Measurements from ENCODE around the gene GPR18.

The GPR18 gene

GRCh38 chr13:99294198-99294597 is 36.0 kb upstream of the GPR18 start:
- DNase-seq (ENCODE audit: low read depth, low spot score), result no peak
- in situ Hi-C loops (cut with HindIII; ENCODE audit: low sequenced_read_pairs), result no loop called here
- TF ChIP-seq CTCF (IDR thresholded peaks at IDR 0.05; ENCODE audit: low read depth, low read length), result no peak
- no peak overlapping the region for H3K4me3 ChIP-seq (ENCODE audit: low read depth, low read length)

- in situ Hi-C loops (cut with HindIII; ENCODE audit: low sequenced_read_pairs), result no loop called here
- TF ChIP-seq CTCF (IDR thresholded peaks at IDR 0.05; ENCODE audit: low read depth, low read length), result no peak
- no peak for DNase-seq (ENCODE audit: low read depth, low spot score)
- no peak overlapping the region for H3K4me3 ChIP-seq (ENCODE audit: low read depth, low read length)
Observed at GRCh38 chr13:99293178-99293577, 35.0 kb upstream of the GPR18 start.

- no peak for TF ChIP-seq CTCF (IDR thresholded peaks at IDR 0.05; ENCODE audit: low read depth, low read length)
- DNase-seq (ENCODE audit: low read depth, low spot score), result no peak
- in situ Hi-C loops (cut with HindIII; ENCODE audit: low sequenced_read_pairs), result no loop called here
- H3K4me3 ChIP-seq (ENCODE audit: low read depth, low read length), result no peak overlapping the region
Observed at GRCh38 chr13:99290894-99291293, 32.7 kb upstream of the GPR18 start.

GRCh38 chr13:99289674-99290337 is 31.6 kb upstream of the GPR18 start:
- H3K4me3 ChIP-seq (ENCODE audit: low read depth, low read length), result no peak overlapping the region
- TF ChIP-seq CTCF (IDR thresholded peaks at IDR 0.05; ENCODE audit: low read depth, low read length), result no peak
- DNase-seq (ENCODE audit: low read depth, low spot score), result no peak
- in situ Hi-C loops (cut with HindIII; ENCODE audit: low sequenced_read_pairs), result no loop called here

GRCh38 chr13:99289271-99289670 is 31.1 kb upstream of the GPR18 start:
- no peak overlapping the region for H3K4me3 ChIP-seq (ENCODE audit: low read depth, low read length)
- no peak for DNase-seq (ENCODE audit: low read depth, low spot score)
- in situ Hi-C loops (cut with HindIII; ENCODE audit: low sequenced_read_pairs), result no loop called here
- no peak for TF ChIP-seq CTCF (IDR thresholded peaks at IDR 0.05; ENCODE audit: low read depth, low read length)

- in situ Hi-C loops (cut with HindIII; ENCODE audit: low sequenced_read_pairs), result no loop called here
- no peak for TF ChIP-seq CTCF (IDR thresholded peaks at IDR 0.05; ENCODE audit: low read depth, low read length)
- H3K4me3 ChIP-seq (ENCODE audit: low read depth, low read length), result no peak overlapping the region
- DNase-seq (ENCODE audit: low read depth, low spot score), result no peak
Observed at GRCh38 chr13:99288089-99288488, 29.9 kb upstream of the GPR18 start.
